Measurements from ENCODE around the gene MCM9. TPM values are rescaled to one million over a fixed set of nuclear protein-coding genes. Genes with fewer than 3 reads are reported as not detected.

MCM9 gene
- total RNA-seq, 1 donor from 2014 or later, result 10.1 TPM

DNA sequence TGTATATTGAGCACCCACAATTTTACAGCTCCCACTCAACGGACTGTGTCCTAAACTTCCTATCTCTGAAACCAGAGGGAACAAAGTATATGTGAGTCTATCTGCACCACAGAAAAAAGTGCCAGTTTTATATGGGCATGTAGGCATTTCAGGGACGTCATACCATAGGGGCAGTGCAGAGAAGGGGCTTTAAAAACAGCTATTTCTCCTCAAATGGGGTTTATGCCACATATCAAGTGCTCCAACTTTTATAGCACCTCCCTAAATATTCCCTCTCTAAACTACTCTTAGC is 69.9 kb downstream of the MCM9 start:
- H3K79me2 ChIP-seq (ENCODE audit: insufficient read depth, low read length), result peaks cover 9% of the 10 kb centered on the region
- Mint-ChIP-seq H3K36me3 (ENCODE audit: low read depth, unreplicated experiment) (peaks cover 6% of the 10 kb centered on the region), H3K9me3 (ENCODE audit: unreplicated experiment) (peaks cover 2% of the 10 kb centered on the region)

DNA sequence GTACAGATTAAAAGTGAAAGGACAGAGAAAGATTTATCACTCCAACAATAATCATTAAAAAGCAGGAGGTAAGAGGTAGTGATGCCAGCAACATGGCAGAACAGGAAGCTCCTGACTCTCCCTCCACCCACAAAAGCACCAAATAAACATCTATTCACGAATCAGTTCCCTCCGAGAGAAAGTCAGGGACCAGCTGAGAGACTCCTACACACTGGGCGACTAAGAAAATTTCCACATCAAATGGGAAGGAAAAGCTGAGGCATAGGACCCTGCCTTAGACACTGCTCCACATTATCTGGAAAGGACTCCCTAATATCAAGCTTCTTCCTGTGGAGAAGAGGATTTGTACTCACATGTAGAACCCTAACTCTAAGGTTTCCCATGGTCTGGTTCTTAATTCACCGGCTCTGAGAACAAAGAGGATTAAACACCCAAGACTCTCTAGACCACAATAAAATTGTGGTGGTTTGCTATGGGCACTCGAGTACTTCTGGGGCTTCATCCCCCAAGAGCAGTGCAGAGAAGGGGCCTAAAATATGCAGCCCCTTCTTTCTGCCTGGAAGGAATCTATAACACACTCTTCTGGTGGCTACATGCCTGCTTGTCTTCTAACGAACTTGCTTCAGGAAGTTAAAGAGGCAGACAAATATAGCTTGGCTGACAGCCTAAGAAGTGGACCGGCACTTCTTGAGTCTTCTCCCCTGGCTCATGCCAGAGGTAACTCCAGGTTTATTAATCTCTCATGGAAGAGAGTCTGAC is 70.4 kb downstream of the MCM9 start:
- peaks cover 4% of the 10 kb centered on the region for H3K9me3 Mint-ChIP-seq (ENCODE audit: unreplicated experiment)
- Histone ChIP-seq H2AFZ (ENCODE audit: low read depth, low read length) (no peak overlapping the region), H3K9ac (ENCODE audit: low read length) (no peak overlapping the region), H3K9me3 (ENCODE audit: insufficient read depth, low read depth, low read length) (no peaks in the 10 kb centered on the region), H3K36me3 (ENCODE audit: insufficient read depth, low read length) (no peaks in the 10 kb centered on the region), H3K27ac (ENCODE audit: low read depth, low read length) (no peak overlapping the region), H3K4me2 (ENCODE audit: low read length) (no peak overlapping the region), H3K27me3 (ENCODE audit: insufficient read depth, low read length) (no peaks in the 10 kb centered on the region), H3K4me3 (ENCODE audit: insufficient read depth, low read depth, low read length) (no peak overlapping the region), H4K20me1 (ENCODE audit: insufficient read depth, low read length) (no peaks in the 10 kb centered on the region), H3K79me2 (ENCODE audit: insufficient read depth, low read length) (peaks cover 9% of the 10 kb centered on the region), H3K4me1 (ENCODE audit: insufficient read depth, low read length) (no peaks in the 10 kb centered on the region)
- no peak overlapping the region for H3K27ac Mint-ChIP-seq (ENCODE audit: unreplicated experiment)
- FAIRE-seq (no peak), DNase-seq (ENCODE audit: low read depth) (peak; percentile 12)
- H3K36me3 Mint-ChIP-seq (ENCODE audit: low read depth, unreplicated experiment), result peaks cover 6% of the 10 kb centered on the region
- no peak for TF ChIP-seq EZH2 (IDR thresholded peaks at IDR 0.05; ENCODE audit: insufficient read depth, low read length)
- no peak for TF ChIP-seq CTCF (IDR thresholded peaks at IDR 0.05; ENCODE audit: insufficient read depth, low read depth, low read length)
- H3K4me3 Mint-ChIP-seq (ENCODE audit: unreplicated experiment), result no peak overlapping the region
- peaks cover 3% of the 10 kb centered on the region for H3K4me1 Mint-ChIP-seq (ENCODE audit: low read depth, unreplicated experiment)
- H3K27me3 Mint-ChIP-seq (ENCODE audit: low read depth, unreplicated experiment), result no peaks in the 10 kb centered on the region

More for the DNA sequence above, 69.9 kb downstream of the MCM9 start:
- no peaks in the 10 kb centered on the region for H3K36me3 ChIP-seq (ENCODE audit: insufficient read depth, low read length)
- no peak overlapping the region for H3K9ac ChIP-seq (ENCODE audit: low read length)
- FAIRE-seq (no peak), DNase-seq (ENCODE audit: low read depth) (no peak)
- H3K4me3 Mint-ChIP-seq (ENCODE audit: unreplicated experiment), result no peak overlapping the region
- no peak overlapping the region for H2AFZ ChIP-seq (ENCODE audit: low read depth, low read length)
- no peaks in the 10 kb centered on the region for H4K20me1 ChIP-seq (ENCODE audit: insufficient read depth, low read length)
- H3K27ac Mint-ChIP-seq (ENCODE audit: unreplicated experiment), result no peak overlapping the region
- no peaks in the 10 kb centered on the region for H3K4me1 ChIP-seq (ENCODE audit: insufficient read depth, low read length)
- no peaks in the 10 kb centered on the region for H3K27me3 Mint-ChIP-seq (ENCODE audit: low read depth, unreplicated experiment)
- no peak overlapping the region for H3K4me2 ChIP-seq (ENCODE audit: low read length)
- no peak overlapping the region for H3K4me3 ChIP-seq (ENCODE audit: insufficient read depth, low read depth, low read length)
- TF ChIP-seq EZH2 (IDR thresholded peaks at IDR 0.05; ENCODE audit: insufficient read depth, low read length) (no peak), CTCF (IDR thresholded peaks at IDR 0.05; ENCODE audit: insufficient read depth, low read depth, low read length) (no peak)
- no peaks in the 10 kb centered on the region for H3K9me3 ChIP-seq (ENCODE audit: insufficient read depth, low read depth, low read length)
- no peak overlapping the region for H3K27ac ChIP-seq (ENCODE audit: low read depth, low read length)
- peaks cover 8% of the 10 kb centered on the region for H3K4me1 Mint-ChIP-seq (ENCODE audit: low read depth, unreplicated experiment)
- no peaks in the 10 kb centered on the region for H3K27me3 ChIP-seq (ENCODE audit: insufficient read depth, low read length)

GRCh38 chr6:118862443-118862842 is 72.5 kb downstream of the MCM9 start:
- H3K9ac ChIP-seq (ENCODE audit: low read length), result no peak overlapping the region
- H3K4me3 ChIP-seq (ENCODE audit: insufficient read depth, low read depth, low read length), result no peak overlapping the region
- no peaks in the 10 kb centered on the region for H3K4me1 ChIP-seq (ENCODE audit: insufficient read depth, low read length)
- no peak overlapping the region for H2AFZ ChIP-seq (ENCODE audit: low read depth, low read length)
- peaks cover 14% of the 10 kb centered on the region for H3K79me2 ChIP-seq (ENCODE audit: insufficient read depth, low read length)
- DNase-seq (ENCODE audit: low read depth), result no peak
- no peaks in the 10 kb centered on the region for H3K36me3 ChIP-seq (ENCODE audit: insufficient read depth, low read length)
- no peak for TF ChIP-seq CTCF (IDR thresholded peaks at IDR 0.05; ENCODE audit: insufficient read depth, low read depth, low read length)
- TF ChIP-seq EZH2 (IDR thresholded peaks at IDR 0.05; ENCODE audit: insufficient read depth, low read length), result no peak
- no peak overlapping the region for H3K27ac Mint-ChIP-seq (ENCODE audit: unreplicated experiment)
- H3K27ac ChIP-seq (ENCODE audit: low read depth, low read length), result no peak overlapping the region
- no peaks in the 10 kb centered on the region for H3K9me3 ChIP-seq (ENCODE audit: insufficient read depth, low read depth, low read length)
- FAIRE-seq, result no peak
- no peak overlapping the region for H3K4me2 ChIP-seq (ENCODE audit: low read length)
- H3K27me3 Mint-ChIP-seq (ENCODE audit: low read depth, unreplicated experiment), result no peaks in the 10 kb centered on the region
- no peak overlapping the region for H3K4me3 Mint-ChIP-seq (ENCODE audit: unreplicated experiment)
- no peaks in the 10 kb centered on the region for H4K20me1 ChIP-seq (ENCODE audit: insufficient read depth, low read length)
- peaks cover 4% of the 10 kb centered on the region for H3K9me3 Mint-ChIP-seq (ENCODE audit: unreplicated experiment)
- H3K36me3 Mint-ChIP-seq (ENCODE audit: low read depth, unreplicated experiment), result peaks cover 6% of the 10 kb centered on the region
- no peaks in the 10 kb centered on the region for H3K27me3 ChIP-seq (ENCODE audit: insufficient read depth, low read length)
- peaks cover 3% of the 10 kb centered on the region for H3K4me1 Mint-ChIP-seq (ENCODE audit: low read depth, unreplicated experiment)

All from astrocyte (in vitro differentiated cells and primary cell).